K562 (cell line): ENCODE data around the gene KRTAP1-5. TPM values are rescaled to one million over a fixed set of nuclear protein-coding genes. Genes with fewer than 3 reads are reported as not detected.

Experiments
- ATAC-seq: fragments of 200-7000 bp; cut with Tn5 transposase; 3 replicates; pipeline ENCODE4 v1.9.1; 2020; ENCODE audit warnings: moderate library complexity
- BruUV-seq: library from RNA; stranded (reverse); fragments of 400-500 nt; replicated peaks from 2 replicates; lab custom pipeline; 2021; lab: Mats Ljungman, UMichigan
- CTCF ChIA-PET: fragments of 300-600 bp; formaldehyde crosslinking; extraction: SDS; loops from one replicate; lab custom pipeline; 2021; ENCODE audit warnings: low intra/inter-chr PET ratio; lab: Yijun Ruan, JAX
- POLR2A ChIA-PET: fragments of 300-600, 350-650 bp; sonication (Branson Sonifier 250); formaldehyde crosslinking; extraction: SDS; loops from one replicate; lab custom pipeline; 2021; ENCODE audit warnings: antibody characterized with exemption, inconsistent platforms; lab: Yijun Ruan, JAX
- DNase-seq, 4 experiments: peaks; one replicate each; pipeline versions ENCODE4 v3.0.0 to v3.0.0-alpha.2; 2011 to 2018; ENCODE audit warnings: low spot score in 3 of 4, mixed read lengths in 3 of 4; ENCODE audit errors: extremely low read depth in 1 of 4
- FAIRE-seq: peaks from 2 replicates; lab custom pipeline; 2011; peaks lifted over from hg19 to GRCh38; lab: Jason Lieb, UNC
- H2AFZ ChIP-seq: 2 replicates; pipeline ENCODE4 v1.6.0; 2011; ENCODE audit warnings: low read depth, low read length, control low read depth, inconsistent platforms
- H3K27ac ChIP-seq: fragments of 200-600 bp; 3 replicates; pipeline ENCODE4 v1.8.0; 2011; ENCODE audit warnings: low read depth, mild to moderate bottlenecking, control low read depth, inconsistent platforms, low read length, moderate library complexity, mixed read lengths; ENCODE audit errors: extremely low read depth
- H3K27me3 ChIP-seq, 2 experiments: fragments of 300-600 bp in 1 of 2; 2 replicates in 1 of 2; 3 replicates in 1 of 2; pipeline versions ENCODE4 v1.6.0 to v1.8.0; 2011; ENCODE audit warnings: inconsistent platforms in 2 of 2, low read length in 2 of 2, mild to moderate bottlenecking in 1 of 2, mixed read lengths in 1 of 2, moderate library complexity in 1 of 2; ENCODE audit not compliant: control insufficient read depth in 2 of 2, insufficient read depth in 2 of 2
- H3K36me3 ChIP-seq: fragments of 300-600 bp; 3 replicates; pipeline ENCODE4 v1.8.0; 2011; ENCODE audit warnings: mild to moderate bottlenecking, low read length, inconsistent platforms; ENCODE audit not compliant: control insufficient read depth, insufficient read depth
- H3K4me1 ChIP-seq, 2 experiments: fragments of 200-600 bp in 1 of 2; replicated peaks in 1 of 2; 2 replicates in 1 of 2; 3 replicates in 1 of 2; pipeline versions ENCODE4 v1.5.1 to v1.8.0; 2011; ENCODE audit warnings: inconsistent platforms in 2 of 2, low read length in 2 of 2, mild to moderate bottlenecking in 1 of 2, mixed read lengths in 1 of 2, moderate library complexity in 1 of 2; ENCODE audit not compliant: control insufficient read depth in 2 of 2, insufficient read depth in 2 of 2
- H3K4me2 ChIP-seq: 2 replicates; pipeline ENCODE4 v1.6.1; 2011; ENCODE audit warnings: low read length, control low read depth, inconsistent platforms, mixed read lengths; ENCODE audit not compliant: insufficient read depth
- H3K4me3 ChIP-seq: fragments of 200-600 bp; sonication (generic), shearing (Covaris generic); 2 replicates; pipeline ENCODE4 v1.5.1; 2016; ENCODE audit warnings: control low read depth, inconsistent platforms
- H3K79me2 ChIP-seq: fragments of 200-600 bp; 3 replicates; pipeline ENCODE4 v1.8.0; 2011; ENCODE audit warnings: low read length, inconsistent platforms; ENCODE audit not compliant: control insufficient read depth, insufficient read depth
- H3K9ac ChIP-seq, 2 experiments: 2 replicates each; pipeline versions ENCODE4 v1.6.0 to v1.6.1; 2011; ENCODE audit warnings: low read depth in 2 of 2, low read length in 2 of 2, control low read depth in 1 of 2, inconsistent platforms in 1 of 2, mild to moderate bottlenecking in 1 of 2, mixed read lengths in 1 of 2; ENCODE audit not compliant: insufficient read depth in 1 of 2
- H3K9me1 ChIP-seq: one replicate; pipeline ENCODE4 v1.6.0; 2011; ENCODE audit warnings: inconsistent platforms, mild to moderate bottlenecking, low read length, moderate library complexity; ENCODE audit not compliant: control insufficient read depth, insufficient read depth
- H3K9me3 ChIP-seq: replicated peaks from 2 replicates; pipeline ENCODE4 v1.5.1; 2011; ENCODE audit warnings: low read depth, low read length, inconsistent platforms; ENCODE audit not compliant: control insufficient read depth, insufficient read depth
- H4K20me1 ChIP-seq: replicated peaks from 2 replicates; pipeline ENCODE4 v1.6.1; 2011; ENCODE audit warnings: low read length, inconsistent platforms, mixed read lengths; ENCODE audit not compliant: control insufficient read depth, insufficient read depth
- CHD2 ChIP-seq: IDR thresholded peaks from 2 replicates; pipeline ENCODE4 v1.6.1; 2011; ENCODE audit warnings: low read depth, low read length
- HEY1 ChIP-seq: fragments of 250-450 bp; sonication (Bioruptor Pico); IDR thresholded peaks from 2 replicates; pipeline ENCODE4 v1.5.0; 2020; ENCODE audit warnings: mild to moderate bottlenecking, moderate library complexity, borderline replicate concordance
- PURB ChIP-seq: sonication (generic); formaldehyde crosslinking; IDR thresholded peaks from 2 replicates; pipeline ENCODE4 v1.9.0; 2021; ENCODE audit warnings: low read depth, mild to moderate bottlenecking, missing genetic modification reagents
- SMC3 ChIP-seq: conservative IDR thresholded peaks from 2 replicates; pipeline ENCODE4 v1.6.1; 2011; ENCODE audit warnings: low read depth, low read length, improper control_type of control experiment; ENCODE audit not compliant: insufficient read depth
- SRSF7 ChIP-seq: fragments of 200-400 bp; formaldehyde crosslinking; optimal IDR thresholded peaks from 2 replicates; pipeline ENCODE3; 2017; ENCODE audit warnings: mild to moderate bottlenecking, low read depth, low read length
- ZNF76 ChIP-seq: fragments of 250-450 bp; sonication (Bioruptor Pico); IDR thresholded peaks from 2 replicates; pipeline ENCODE4 v1.4.0; 2020; ENCODE audit warnings: mild to moderate bottlenecking, moderate library complexity, borderline replicate concordance
- ZNF780A ChIP-seq: fragments of 250-450 bp; sonication (Bioruptor Pico); IDR thresholded peaks from 2 replicates; pipeline ENCODE4 v1.5.0; 2021; ENCODE audit warnings: mild to moderate bottlenecking
- WGBS: fragments of 100-300 bp; shearing (Covaris generic); methylation state at CpG from one replicate; pipeline ENCODE4 v1.1.6; 2016; ENCODE audit warnings: low coverage, mixed read lengths; ENCODE audit not compliant: insufficient coverage; ENCODE audit errors: missing lambda C conversion rate; 5-methylcytosine and 5-hydroxymethylcytosine counted together
- in situ Hi-C: fragments of 300-500 bp; cut with MboI; formaldehyde crosslinking; loops from 4 replicates; pipeline ENCODE4 v1.15.0; 2018; ENCODE audit warnings: inconsistent platforms, mixed read lengths
- intact Hi-C: fragments of 100-400 bp; cut with micrococcal nuclease; formaldehyde crosslinking; loops from 2 replicates; pipeline ENCODE4 v1.14.2; 2022
- polyA plus RNA-seq, 8 experiments: library from polyadenylated mRNA; depleted of rRNA in 4 of 8; stranded (reverse) in 5 of 8; unstranded in 3 of 8; fragments of >200 nt; fragmentation: Nextera tagmentation in 2 of 8; fragmentation: Illumina TruSeq in 1 of 8; extraction: Ambion mirVana in 2 of 8; extraction: Trizol in 1 of 8; gene quantifications; 2 replicates each; pipeline versions ENCODE4 v1.2.1 to v1.2.3, GENCODE V29; 2011 to 2014; ENCODE audit warnings: inconsistent platforms in 1 of 8, missing spikeins in 1 of 8
- total RNA-seq, 7 experiments: library from RNA; depleted of rRNA in 6 of 7; stranded (reverse); fragments of >200 nt in 6 of 7; fragmentation: Illumina TruSeq in 2 of 7; extraction: Trizol in 2 of 7; gene quantifications; 2 replicates each; pipeline versions ENCODE4 v1.2.1 to v1.2.3, GENCODE V29; 2011 to 2021; ENCODE audit warnings: low replicate concordance in 1 of 7
- TF ChIP-seq, protein P1 (sequence below), 3 experiments: fragments of 200-800 bp in 1 of 3; sonication (Bioruptor generic) in 1 of 3; sonication (generic) in 1 of 3; formaldehyde crosslinking in 1 of 3; IDR thresholded peaks; 2 replicates each; pipeline versions ENCODE4 v1.6.1 to v1.8.0; 2016 to 2022; ENCODE audit warnings: mild to moderate bottlenecking in 2 of 3, missing compliant biosample characterization in 2 of 3, missing genetic modification characterization in 2 of 3, missing genetic modification reagents in 1 of 3
- TF ChIP-seq, protein P2 (sequence below): sonication (generic); formaldehyde crosslinking; IDR thresholded peaks from 2 replicates; pipeline ENCODE4 v1.8.1; 2023; ENCODE audit warnings: mild to moderate bottlenecking, missing genetic modification reagents

The KRTAP1-5 gene
- total and polyA plus RNA-seq, 9 of the 15 experiments (the other 6 are each of a cell fraction or from before 2014, with no cell fraction given): not detected

DNA sequence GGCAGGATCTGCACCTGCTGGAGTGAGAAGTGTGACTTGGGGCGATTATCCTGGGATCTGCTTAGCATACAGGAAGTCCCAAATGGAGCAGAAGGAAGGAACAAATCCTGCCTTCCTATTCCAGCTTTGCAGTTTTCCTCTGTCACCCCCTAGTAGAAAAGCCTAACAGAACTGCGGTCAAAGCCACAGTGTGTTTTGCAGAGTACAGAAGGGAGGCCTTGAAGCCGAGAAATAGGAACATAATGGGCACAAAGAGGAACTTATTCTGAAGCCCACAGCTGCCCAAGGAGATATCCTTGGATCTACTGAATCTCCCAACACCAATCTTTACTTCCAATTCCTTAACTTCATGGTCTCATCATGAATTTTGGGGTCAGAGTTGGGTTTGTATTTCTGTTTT, 8.5 kb downstream of the KRTAP1-5 start:
- BruUV-seq: no TSS peak
- H3K36me3 ChIP-seq: no peaks in the 10 kb centered on the region
- POLR2A ChIA-PET: interaction anchor here (0.7 kb wide), 1 partner anchor 385 kb away, joined by 3 read pairs; no protein-coding TSS in a partner anchor
- ATAC-seq (no peak), DNase-seq (no peak)
- no peaks in the 10 kb centered on the region for H3K79me2 ChIP-seq
- no peak for TF ChIP-seq PURB (CRISPR knock-in tag)
- TF ChIP-seq ZNF780A (CRISPR knock-in tag): no peak
- TF ChIP-seq HEY1 (CRISPR knock-in tag): no peak
- TF ChIP-seq SRSF7: no peak
- no peak for TF ChIP-seq ZNF76 (CRISPR knock-in tag)
- TF ChIP-seq CHD2: no peak
- TF ChIP-seq, protein P1, sequence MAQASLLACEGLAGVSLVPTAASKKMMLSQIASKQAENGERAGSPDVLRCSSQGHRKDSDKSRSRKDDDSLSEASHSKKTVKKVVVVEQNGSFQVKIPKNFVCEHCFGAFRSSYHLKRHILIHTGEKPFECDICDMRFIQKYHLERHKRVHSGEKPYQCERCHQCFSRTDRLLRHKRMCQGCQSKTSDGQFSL (CRISPR knock-in tag; IDR thresholded peaks at IDR 0.05): no peak
- TF ChIP-seq, protein P1 (tag; IDR thresholded peaks at IDR 0.05): no peak
- TF ChIP-seq SMC3: no peak
- TF ChIP-seq, protein P2, sequence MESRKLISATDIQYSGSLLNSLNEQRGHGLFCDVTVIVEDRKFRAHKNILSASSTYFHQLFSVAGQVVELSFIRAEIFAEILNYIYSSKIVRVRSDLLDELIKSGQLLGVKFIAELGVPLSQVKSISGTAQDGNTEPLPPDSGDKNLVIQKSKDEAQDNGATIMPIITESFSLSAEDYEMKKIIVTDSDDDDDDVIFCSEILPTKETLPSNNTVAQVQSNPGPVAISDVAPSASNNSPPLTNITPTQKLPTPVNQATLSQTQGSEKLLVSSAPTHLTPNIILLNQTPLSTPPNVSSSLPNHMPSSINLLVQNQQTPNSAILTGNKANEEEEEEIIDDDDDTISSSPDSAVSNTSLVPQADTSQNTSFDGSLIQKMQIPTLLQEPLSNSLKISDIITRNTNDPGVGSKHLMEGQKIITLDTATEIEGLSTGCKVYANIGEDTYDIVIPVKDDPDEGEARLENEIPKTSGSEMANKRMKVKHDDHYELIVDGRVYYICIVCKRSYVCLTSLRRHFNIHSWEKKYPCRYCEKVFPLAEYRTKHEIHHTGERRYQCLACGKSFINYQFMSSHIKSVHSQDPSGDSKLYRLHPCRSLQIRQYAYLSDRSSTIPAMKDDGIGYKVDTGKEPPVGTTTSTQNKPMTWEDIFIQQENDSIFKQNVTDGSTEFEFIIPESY (CRISPR knock-in tag): no peak
- TF ChIP-seq, all 486 proteins: peak for 0
- H3K27ac ChIP-seq: no peak overlapping the region
- H3K4me3 ChIP-seq: no peak overlapping the region
- intact Hi-C loops: no loop called here
- H3K27me3 ChIP-seq: 0 out of 5 replicates have a peak, but pooled peaks cover 0 to 3% of the 10 kb centered on the region in 2 experiments
- H4K20me1 ChIP-seq: no peaks in the 10 kb centered on the region
- CTCF ChIA-PET: no interaction called here
- no peaks in the 10 kb centered on the region for H3K9me3 ChIP-seq
- 0% methylated on average over 3 of the region's 3 CpGs for WGBS
- FAIRE-seq: no peak
- no peak overlapping the region for H3K4me2 ChIP-seq
- no peak overlapping the region for H2AFZ ChIP-seq
- H3K4me1 ChIP-seq: no peaks in the 10 kb centered on the region
- in situ Hi-C loops: no loop called here
- no peaks in the 10 kb centered on the region for H3K9me1 ChIP-seq
- no peak overlapping the region for H3K9ac ChIP-seq
